ENCODE data around the gene HEG1. TPM values are rescaled to one million over a fixed set of nuclear protein-coding genes. Genes with fewer than 3 reads are reported as not detected.

HEG1 gene
- total and polyA plus RNA-seq, 8 donors, result 2.3 to 56.9 (median 21.5) TPM

GRCh38 chr3:125035217-125035616 lies 20.6 kb downstream of the HEG1 start:
- TF ChIP-seq POLR2A (IDR thresholded peaks at IDR 0.05), result no peak
- no peak for TF ChIP-seq CTCF (IDR thresholded peaks at IDR 0.05)
- no peak for TF ChIP-seq EP300 (IDR thresholded peaks at IDR 0.05)
- intact Hi-C loops (cut with DNase I; ENCODE audit: low total_unique reads), result no loop called here
- Histone ChIP-seq H3K27ac (no peak overlapping the region), H3K4me3 (no peak overlapping the region), H3K9me3 (peaks cover 0 to 9% (median 0%) of the 10 kb centered on the region in 4 donors), H3K36me3 (no peaks in the 10 kb centered on the region), H3K27me3 (no peaks in the 10 kb centered on the region), H3K4me1 (peaks cover 8 to 45% (median 18%) of the 10 kb centered on the region in 4 donors)
- 82 to 95% (median 88%) methylated on average over 5 of the region's 5 CpGs for WGBS, 5 donors
- no peak for DNase-seq

GRCh38 chr3:125033616-125034015 lies 22.2 kb downstream of the HEG1 start:
- 91 to 97% (median 96%) methylated on average over 14 of the region's 14 CpGs for WGBS, 5 donors
- H3K9me3 ChIP-seq, result peaks cover 0 to 9% (median 0%) of the 10 kb centered on the region in 4 donors
- peaks cover under 1 to 32% (median 11%) of the 10 kb centered on the region in 4 donors for H3K4me1 ChIP-seq
- no peaks in the 10 kb centered on the region for H3K27me3 ChIP-seq
- DNase-seq, result no peak
- TF ChIP-seq POLR2AphosphoS5 (IDR thresholded peaks at IDR 0.05), result no peak
- no peak overlapping the region for H3K4me3 ChIP-seq
- intact Hi-C loops (cut with DNase I; ENCODE audit: low total_unique reads), result no loop called here
- H3K36me3 ChIP-seq, result peaks cover 4 to 7% (median 6%) of the 10 kb centered on the region in 4 donors
- peak overlapping the region in 1 of 5 donors; percentile 32 for H3K27ac ChIP-seq

GRCh38 chr3:125033135-125033534 lies 22.7 kb downstream of the HEG1 start:
- H3K9me3 ChIP-seq, result peaks cover 0 to 9% (median 0%) of the 10 kb centered on the region in 4 donors
- peaks cover 8 to 11% (median 11%) of the 10 kb centered on the region in 4 donors for H3K36me3 ChIP-seq
- no peak overlapping the region for H3K4me3 ChIP-seq
- H3K27me3 ChIP-seq, result no peaks in the 10 kb centered on the region
- no peak for DNase-seq
- TF ChIP-seq POLR2A (IDR thresholded peaks at IDR 0.05) (no peak), EP300 (IDR thresholded peaks at IDR 0.05) (no peak), POLR2AphosphoS5 (IDR thresholded peaks at IDR 0.05) (no peak), CTCF (IDR thresholded peaks at IDR 0.05) (no peak)
- intact Hi-C loops (cut with DNase I; ENCODE audit: low total_unique reads), result no loop called here
- 34 to 72% (median 44%) methylated on average over 5 of the region's 5 CpGs for WGBS, 5 donors
- H3K4me1 ChIP-seq, result peaks cover 0 to 29% (median 9%) of the 10 kb centered on the region in 4 donors
- H3K27ac ChIP-seq, result peak overlapping the region in 1 of 5 donors; percentile 32

- peaks cover 0 to 25% (median 7%) of the 10 kb centered on the region in 4 donors for H3K4me1 ChIP-seq
- DNase-seq, result no peak
- no peaks in the 10 kb centered on the region for H3K27me3 ChIP-seq
- peak overlapping the region in 2 of 5 donors; percentile 19 to 32 for H3K27ac ChIP-seq
- peaks cover 8 to 16% (median 15%) of the 10 kb centered on the region in 4 donors for H3K36me3 ChIP-seq
- TF ChIP-seq EP300 (IDR thresholded peaks at IDR 0.05), result no peak
- TF ChIP-seq POLR2AphosphoS5 (IDR thresholded peaks at IDR 0.05), result no peak
- TF ChIP-seq CTCF (IDR thresholded peaks at IDR 0.05), result no peak
- H3K4me3 ChIP-seq, result no peak overlapping the region
- peaks cover 0 to 9% (median 0%) of the 10 kb centered on the region in 4 donors for H3K9me3 ChIP-seq
- 81 to 93% (median 89%) methylated on average over 3 of the region's 3 CpGs for WGBS, 5 donors
- intact Hi-C loops (cut with DNase I; ENCODE audit: low total_unique reads), result no loop called here
Observed at GRCh38 chr3:125032683-125033082, 23.1 kb downstream of the HEG1 start.

GRCh38 chr3:125032100-125032643 lies 23.6 kb downstream of the HEG1 start:
- no peak for DNase-seq
- H3K27ac ChIP-seq, result peak overlapping the region in 2 of 5 donors; percentile 19 to 32

More at GRCh38 chr3:125032100-125032643, 23.6 kb downstream of the HEG1 start:
- Histone ChIP-seq H3K36me3 (peaks cover 9 to 21% (median 20%) of the 10 kb centered on the region in 4 donors), H3K9me3 (peaks cover 0 to 9% (median 0%) of the 10 kb centered on the region in 4 donors), H3K27me3 (no peaks in the 10 kb centered on the region), H3K4me1 (peaks cover 0 to 20% (median 7%) of the 10 kb centered on the region in 4 donors), H3K4me3 (no peak overlapping the region)
- intact Hi-C loops (cut with DNase I; ENCODE audit: low total_unique reads), result no loop called here
- TF ChIP-seq CTCF (IDR thresholded peaks at IDR 0.05) (no peak), EP300 (IDR thresholded peaks at IDR 0.05) (no peak), POLR2AphosphoS5 (IDR thresholded peaks at IDR 0.05) (no peak), POLR2A (IDR thresholded peaks at IDR 0.05) (no peak)
- 63 to 84% (median 74%) methylated on average over 5 of the region's 5 CpGs for WGBS, 5 donors

All from stomach (tissue), 9 donors.